Liver (tissue), 9 donors: ENCODE measurements around the gene SCUBE1. TPM values are rescaled to one million over a fixed set of nuclear protein-coding genes. Genes with fewer than 3 reads are reported as not detected.

ENCODE experiments used
- DNase-seq: peaks from one replicate; pipeline ENCODE4 v3.0.0-alpha.2; 2017; ENCODE audit warnings: low spot score
- H3K27ac ChIP-seq, 2 donors: one replicate each; pipeline ENCODE4 v1.7.0; 2013; ENCODE audit warnings: inconsistent platforms in 2 of 2, low read length in 2 of 2, control low read depth in 1 of 2, low read depth in 1 of 2, mild to moderate bottlenecking in 1 of 2
- H3K27me3 ChIP-seq, 4 donors: one replicate each; pipeline versions ENCODE4 v1.6.1 to v1.7.0; 2013; ENCODE audit warnings: low read length in 3 of 4, inconsistent platforms in 1 of 4, mild to moderate bottlenecking in 1 of 4, moderate library complexity in 1 of 4; ENCODE audit not compliant: control insufficient read depth in 4 of 4, insufficient read depth in 4 of 4
- H3K36me3 ChIP-seq, 4 donors: one replicate each; pipeline versions ENCODE4 v1.6.1 to v1.7.0; 2013; ENCODE audit warnings: low read length in 3 of 4, mild to moderate bottlenecking in 3 of 4, low read depth in 1 of 4, moderate library complexity in 1 of 4; ENCODE audit not compliant: control insufficient read depth in 4 of 4, insufficient read depth in 3 of 4
- H3K4me1 ChIP-seq, 4 donors: one replicate each; pipeline versions ENCODE4 v1.6.1 to v1.7.0; 2013; ENCODE audit warnings: low read length in 3 of 4, mild to moderate bottlenecking in 3 of 4, moderate library complexity in 1 of 4; ENCODE audit not compliant: control insufficient read depth in 4 of 4, insufficient read depth in 4 of 4
- H3K4me3 ChIP-seq, 3 donors: one replicate each; pipeline versions ENCODE4 v1.6.1 to v1.7.0; 2013; ENCODE audit warnings: low read length in 3 of 3, control low read depth in 1 of 3, low read depth in 1 of 3, mild to moderate bottlenecking in 1 of 3
- H3K9ac ChIP-seq, 2 donors: one replicate each; pipeline ENCODE4 v1.7.0; 2013; ENCODE audit warnings: low read length in 2 of 2, mild to moderate bottlenecking in 2 of 2, moderate library complexity in 2 of 2, control low read depth in 1 of 2, low read depth in 1 of 2
- H3K9me3 ChIP-seq, 4 donors: one replicate each; pipeline versions ENCODE4 v1.6.1 to v1.7.0; 2013; ENCODE audit warnings: low read length in 3 of 4; ENCODE audit not compliant: control insufficient read depth in 4 of 4
- EGR1 ChIP-seq, 2 donors: IDR thresholded peaks; 2 replicates each; pipeline ENCODE4 v1.6.1; 2016 to 2018; ENCODE audit warnings: antibody characterized with exemption in 2 of 2, low read depth in 2 of 2
- FOXA1 ChIP-seq: IDR thresholded peaks from 2 replicates; pipeline ENCODE4 v1.6.1; 2016; ENCODE audit warnings: antibody characterized with exemption
- FOXA2 ChIP-seq: IDR thresholded peaks from 2 replicates; pipeline ENCODE4 v1.6.1; 2016; ENCODE audit warnings: antibody characterized with exemption
- GABPA ChIP-seq, 2 donors: IDR thresholded peaks in 1 of 2; conservative IDR thresholded peaks in 1 of 2; 2 replicates each; pipeline ENCODE4 v1.6.1; 2016; ENCODE audit warnings: antibody characterized with exemption in 2 of 2, mild to moderate bottlenecking in 1 of 2, moderate library complexity in 1 of 2
- HNF4A ChIP-seq, 2 donors: conservative IDR thresholded peaks; 2 replicates each; pipeline ENCODE4 v1.6.1; 2016; ENCODE audit warnings: antibody characterized with exemption in 2 of 2, mild to moderate bottlenecking in 2 of 2
- HNF4G ChIP-seq: IDR thresholded peaks from 2 replicates; pipeline ENCODE4 v1.6.1; 2016; ENCODE audit warnings: antibody characterized with exemption
- JUND ChIP-seq, 2 donors: IDR thresholded peaks; 2 replicates each; pipeline ENCODE4 v1.6.1; 2016; ENCODE audit warnings: antibody characterized with exemption in 2 of 2
- NR2F2 ChIP-seq: IDR thresholded peaks from 2 replicates; pipeline ENCODE4 v1.6.1; 2016; ENCODE audit warnings: antibody characterized with exemption
- RAD21 ChIP-seq, 2 donors: IDR thresholded peaks; 2 replicates each; pipeline ENCODE4 v1.6.1; 2016; ENCODE audit warnings: antibody characterized with exemption in 2 of 2, mild to moderate bottlenecking in 2 of 2
- RXRA ChIP-seq, 2 donors: IDR thresholded peaks; 2 replicates each; pipeline ENCODE4 v1.6.1; 2017 to 2018; ENCODE audit warnings: antibody characterized with exemption in 2 of 2, mild to moderate bottlenecking in 1 of 2
- SP1 ChIP-seq: IDR thresholded peaks from 2 replicates; pipeline ENCODE4 v1.6.1; 2018; ENCODE audit warnings: antibody characterized with exemption, mild to moderate bottlenecking
- TAF1 ChIP-seq: conservative IDR thresholded peaks from 2 replicates; pipeline ENCODE4 v1.6.1; 2016; ENCODE audit warnings: antibody characterized with exemption, mild to moderate bottlenecking
- YY1 ChIP-seq: IDR thresholded peaks from 2 replicates; pipeline ENCODE4 v1.6.1; 2016; ENCODE audit warnings: antibody characterized with exemption, mild to moderate bottlenecking
- WGBS: extraction: QIAGEN DNeasy Blood & Tissue Kit; methylation state at CpG from one replicate; pipeline ENCODE4 v1.1.7; 2013; 5-methylcytosine and 5-hydroxymethylcytosine counted together
- polyA plus RNA-seq, 2 donors: library from polyadenylated mRNA; stranded (reverse) in 1 of 2; unstranded in 1 of 2; fragments of 200-250 nt in 1 of 2; fragments of >200 nt in 1 of 2; fragmentation: Nextera tagmentation in 1 of 2; extraction: Ambion mirVana in 1 of 2; gene quantifications; one replicate each; pipeline versions ENCODE4 v1.2.1 to v1.2.3, GENCODE V29; 2013 to 2015
- total RNA-seq, 2 donors: library from RNA; depleted of rRNA; stranded (reverse); fragments of >200 nt; gene quantifications; one replicate each; pipeline ENCODE4 v1.2.3, GENCODE V29; 2014
- TF ChIP-seq, protein P1 (sequence below): IDR thresholded peaks from 2 replicates; pipeline ENCODE4 v1.6.1; 2016; ENCODE audit warnings: antibody characterized with exemption
- TF ChIP-seq, protein P2 (sequence below): IDR thresholded peaks from 2 replicates; pipeline ENCODE4 v1.6.1; 2016; ENCODE audit warnings: antibody characterized with exemption
- TF ChIP-seq, protein P3 (sequence below): IDR thresholded peaks from 2 replicates; pipeline ENCODE4 v1.6.1; 2016; ENCODE audit warnings: antibody characterized with exemption, mild to moderate bottlenecking
- TF ChIP-seq, protein P4 (sequence below): fragments of 150-350 bp; IDR thresholded peaks from 2 replicates; pipeline ENCODE4 v1.5.1; 2017; ENCODE audit warnings: improper control_type of control experiment, low read depth, low read length; ENCODE audit not compliant: missing input control
- TF ChIP-seq, protein P5 (sequence below): IDR thresholded peaks from 2 replicates; pipeline ENCODE4 v1.6.1; 2016; ENCODE audit warnings: antibody characterized with exemption
- donor health status: healthy.
- donor health status: healthy.
- donor health status: healthy.
- donor health status: healthy.
- donor health status: healthy.

The SCUBE1 gene
- total and polyA plus RNA-seq, 4 donors, result 0.07 to 0.46 (median 0.08) TPM; not detected in 1

DNA sequence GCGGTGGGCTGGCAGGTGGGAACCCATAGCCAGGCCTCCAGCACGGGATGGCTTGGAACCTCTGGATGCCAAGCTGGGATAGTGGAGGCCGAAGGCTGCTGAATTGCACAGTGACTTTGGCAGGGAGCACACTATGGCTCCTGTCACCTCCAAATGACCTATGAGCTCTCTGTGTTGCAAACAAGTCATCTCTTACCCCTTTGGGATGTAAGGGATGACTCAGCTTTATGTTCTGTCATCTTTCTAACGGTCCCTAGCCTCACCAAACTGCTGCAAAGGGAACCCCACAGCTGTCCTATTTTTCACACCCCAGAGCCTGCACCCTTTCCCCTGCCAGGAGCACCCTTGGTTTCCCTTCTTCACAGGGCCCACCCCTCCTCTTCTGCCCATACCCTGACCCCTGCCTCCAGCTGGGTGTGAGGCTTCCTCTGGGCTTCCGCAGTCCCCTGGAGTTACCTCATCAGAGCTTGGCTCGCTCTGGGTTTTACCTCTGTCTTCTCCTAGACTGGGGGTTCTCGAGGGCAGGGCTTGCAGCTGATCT, 2.7 kb upstream of the SCUBE1 start:
- Histone ChIP-seq H3K9me3 (no peaks in the 10 kb centered on the region), H3K9ac (no peak overlapping the region), H3K4me3 (no peak overlapping the region), H3K4me1 (peaks cover 14 to 30% (median 19%) of the 10 kb centered on the region in 4 donors), H3K36me3 (no peaks in the 10 kb centered on the region), H3K27me3 (peaks cover 0 to 2% (median 0%) of the 10 kb centered on the region in 4 donors), H3K27ac (peak overlapping the region; percentile 46 to 62)
- TF ChIP-seq TAF1 (no peak), FOXA2 (no peak), RXRA (IDR thresholded peaks at IDR 0.05) (peak; percentile 86 to 92), GABPA (IDR thresholded peaks at IDR 0.05 in 1 of 2, conservative IDR thresholded peaks at IDR 0.05 in 1 of 2) (no peak), EGR1 (IDR thresholded peaks at IDR 0.05; ENCODE audit: low read depth in 2 of 2) (peak in 1 of 2 donors; percentile 12), RAD21 (IDR thresholded peaks at IDR 0.05) (no peak), SP1 (peak; percentile 62), JUND (IDR thresholded peaks at IDR 0.05) (peak in 1 of 2 donors; percentile 63), HNF4A (conservative IDR thresholded peaks at IDR 0.05) (peak; percentile 61 to 84), YY1 (peak; percentile 80), NR2F2 (no peak), HNF4G (no peak), FOXA1 (no peak)
- TF ChIP-seq, protein P1, sequence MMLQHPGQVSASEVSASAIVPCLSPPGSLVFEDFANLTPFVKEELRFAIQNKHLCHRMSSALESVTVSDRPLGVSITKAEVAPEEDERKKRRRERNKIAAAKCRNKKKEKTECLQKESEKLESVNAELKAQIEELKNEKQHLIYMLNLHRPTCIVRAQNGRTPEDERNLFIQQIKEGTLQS, result no peak
- TF ChIP-seq, protein P2, sequence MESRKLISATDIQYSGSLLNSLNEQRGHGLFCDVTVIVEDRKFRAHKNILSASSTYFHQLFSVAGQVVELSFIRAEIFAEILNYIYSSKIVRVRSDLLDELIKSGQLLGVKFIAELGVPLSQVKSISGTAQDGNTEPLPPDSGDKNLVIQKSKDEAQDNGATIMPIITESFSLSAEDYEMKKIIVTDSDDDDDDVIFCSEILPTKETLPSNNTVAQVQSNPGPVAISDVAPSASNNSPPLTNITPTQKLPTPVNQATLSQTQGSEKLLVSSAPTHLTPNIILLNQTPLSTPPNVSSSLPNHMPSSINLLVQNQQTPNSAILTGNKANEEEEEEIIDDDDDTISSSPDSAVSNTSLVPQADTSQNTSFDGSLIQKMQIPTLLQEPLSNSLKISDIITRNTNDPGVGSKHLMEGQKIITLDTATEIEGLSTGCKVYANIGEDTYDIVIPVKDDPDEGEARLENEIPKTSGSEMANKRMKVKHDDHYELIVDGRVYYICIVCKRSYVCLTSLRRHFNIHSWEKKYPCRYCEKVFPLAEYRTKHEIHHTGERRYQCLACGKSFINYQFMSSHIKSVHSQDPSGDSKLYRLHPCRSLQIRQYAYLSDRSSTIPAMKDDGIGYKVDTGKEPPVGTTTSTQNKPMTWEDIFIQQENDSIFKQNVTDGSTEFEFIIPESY, result no peak
- TF ChIP-seq, protein P3, sequence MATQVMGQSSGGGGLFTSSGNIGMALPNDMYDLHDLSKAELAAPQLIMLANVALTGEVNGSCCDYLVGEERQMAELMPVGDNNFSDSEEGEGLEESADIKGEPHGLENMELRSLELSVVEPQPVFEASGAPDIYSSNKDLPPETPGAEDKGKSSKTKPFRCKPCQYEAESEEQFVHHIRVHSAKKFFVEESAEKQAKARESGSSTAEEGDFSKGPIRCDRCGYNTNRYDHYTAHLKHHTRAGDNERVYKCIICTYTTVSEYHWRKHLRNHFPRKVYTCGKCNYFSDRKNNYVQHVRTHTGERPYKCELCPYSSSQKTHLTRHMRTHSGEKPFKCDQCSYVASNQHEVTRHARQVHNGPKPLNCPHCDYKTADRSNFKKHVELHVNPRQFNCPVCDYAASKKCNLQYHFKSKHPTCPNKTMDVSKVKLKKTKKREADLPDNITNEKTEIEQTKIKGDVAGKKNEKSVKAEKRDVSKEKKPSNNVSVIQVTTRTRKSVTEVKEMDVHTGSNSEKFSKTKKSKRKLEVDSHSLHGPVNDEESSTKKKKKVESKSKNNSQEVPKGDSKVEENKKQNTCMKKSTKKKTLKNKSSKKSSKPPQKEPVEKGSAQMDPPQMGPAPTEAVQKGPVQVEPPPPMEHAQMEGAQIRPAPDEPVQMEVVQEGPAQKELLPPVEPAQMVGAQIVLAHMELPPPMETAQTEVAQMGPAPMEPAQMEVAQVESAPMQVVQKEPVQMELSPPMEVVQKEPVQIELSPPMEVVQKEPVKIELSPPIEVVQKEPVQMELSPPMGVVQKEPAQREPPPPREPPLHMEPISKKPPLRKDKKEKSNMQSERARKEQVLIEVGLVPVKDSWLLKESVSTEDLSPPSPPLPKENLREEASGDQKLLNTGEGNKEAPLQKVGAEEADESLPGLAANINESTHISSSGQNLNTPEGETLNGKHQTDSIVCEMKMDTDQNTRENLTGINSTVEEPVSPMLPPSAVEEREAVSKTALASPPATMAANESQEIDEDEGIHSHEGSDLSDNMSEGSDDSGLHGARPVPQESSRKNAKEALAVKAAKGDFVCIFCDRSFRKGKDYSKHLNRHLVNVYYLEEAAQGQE, result peak; percentile 49
- TF ChIP-seq, protein P4, sequence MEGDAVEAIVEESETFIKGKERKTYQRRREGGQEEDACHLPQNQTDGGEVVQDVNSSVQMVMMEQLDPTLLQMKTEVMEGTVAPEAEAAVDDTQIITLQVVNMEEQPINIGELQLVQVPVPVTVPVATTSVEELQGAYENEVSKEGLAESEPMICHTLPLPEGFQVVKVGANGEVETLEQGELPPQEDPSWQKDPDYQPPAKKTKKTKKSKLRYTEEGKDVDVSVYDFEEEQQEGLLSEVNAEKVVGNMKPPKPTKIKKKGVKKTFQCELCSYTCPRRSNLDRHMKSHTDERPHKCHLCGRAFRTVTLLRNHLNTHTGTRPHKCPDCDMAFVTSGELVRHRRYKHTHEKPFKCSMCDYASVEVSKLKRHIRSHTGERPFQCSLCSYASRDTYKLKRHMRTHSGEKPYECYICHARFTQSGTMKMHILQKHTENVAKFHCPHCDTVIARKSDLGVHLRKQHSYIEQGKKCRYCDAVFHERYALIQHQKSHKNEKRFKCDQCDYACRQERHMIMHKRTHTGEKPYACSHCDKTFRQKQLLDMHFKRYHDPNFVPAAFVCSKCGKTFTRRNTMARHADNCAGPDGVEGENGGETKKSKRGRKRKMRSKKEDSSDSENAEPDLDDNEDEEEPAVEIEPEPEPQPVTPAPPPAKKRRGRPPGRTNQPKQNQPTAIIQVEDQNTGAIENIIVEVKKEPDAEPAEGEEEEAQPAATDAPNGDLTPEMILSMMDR, result no peak
- TF ChIP-seq, protein P5, sequence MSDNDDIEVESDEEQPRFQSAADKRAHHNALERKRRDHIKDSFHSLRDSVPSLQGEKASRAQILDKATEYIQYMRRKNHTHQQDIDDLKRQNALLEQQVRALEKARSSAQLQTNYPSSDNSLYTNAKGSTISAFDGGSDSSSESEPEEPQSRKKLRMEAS, result no peak
- no peak for DNase-seq
- 40% methylated on average over 7 of the region's 7 CpGs for WGBS
